HG03064 (cell line): ENCODE results near the gene ZDHHC3.

Experiments used
- ATAC-seq: cut with Tn5 transposase; IDR thresholded peaks from one replicate; pipeline ENCODE4 v1.9.1; 2021; ENCODE audit warnings: low read depth; ENCODE audit not compliant: unreplicated experiment

ZDHHC3 gene

GRCh38 chr3:44902628-44903027 lies 73.3 kb downstream of the ZDHHC3 start:
- no peak for ATAC-seq

GRCh38 chr3:44899683-44900367 lies 76.1 kb downstream of the ZDHHC3 start:
- no peak for ATAC-seq

GRCh38 chr3:44896440-44896839 lies 79.5 kb downstream of the ZDHHC3 start:
- ATAC-seq = no peak

DNA sequence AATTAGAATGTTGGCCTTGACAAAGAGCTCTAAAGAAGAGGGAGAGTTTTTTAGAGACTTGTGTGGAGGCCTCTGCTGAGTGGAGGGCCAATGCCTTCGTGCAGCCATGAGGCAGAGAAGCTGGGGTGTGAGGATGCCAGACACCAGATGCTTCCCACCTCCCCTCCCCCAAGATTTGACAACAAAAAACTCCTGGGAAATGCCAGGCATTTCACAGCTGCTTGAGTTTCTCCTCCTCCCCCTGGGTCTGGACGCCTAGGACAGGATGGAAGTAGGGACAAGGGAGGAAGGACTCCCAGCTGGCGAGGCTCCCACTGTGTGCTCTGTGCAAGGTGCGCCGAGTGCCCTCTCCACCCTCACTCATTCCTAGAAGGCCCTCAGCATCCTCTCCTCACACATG lies 81.5 kb downstream of the ZDHHC3 start:
- ATAC-seq = no peak

DNA sequence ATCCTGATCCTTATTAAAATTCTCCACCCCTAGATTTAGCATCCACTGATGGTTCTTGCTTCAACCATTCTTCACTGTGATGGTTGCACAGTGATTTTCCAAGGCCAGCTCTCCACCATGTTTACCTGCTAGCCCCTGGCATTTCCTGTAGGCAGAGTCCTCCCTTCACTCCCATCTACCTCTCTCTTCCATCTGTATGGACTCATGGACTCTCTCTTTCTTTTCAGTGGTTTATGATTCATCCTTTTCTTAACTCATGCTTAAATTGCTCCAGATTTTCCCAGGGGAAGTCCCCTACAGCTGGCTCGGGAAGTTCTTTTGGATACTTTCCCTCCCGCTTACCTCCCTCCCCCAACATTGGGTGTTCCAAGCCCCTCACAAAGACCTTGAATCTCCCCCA lies 82.9 kb downstream of the ZDHHC3 start:
- no peak for ATAC-seq

DNA sequence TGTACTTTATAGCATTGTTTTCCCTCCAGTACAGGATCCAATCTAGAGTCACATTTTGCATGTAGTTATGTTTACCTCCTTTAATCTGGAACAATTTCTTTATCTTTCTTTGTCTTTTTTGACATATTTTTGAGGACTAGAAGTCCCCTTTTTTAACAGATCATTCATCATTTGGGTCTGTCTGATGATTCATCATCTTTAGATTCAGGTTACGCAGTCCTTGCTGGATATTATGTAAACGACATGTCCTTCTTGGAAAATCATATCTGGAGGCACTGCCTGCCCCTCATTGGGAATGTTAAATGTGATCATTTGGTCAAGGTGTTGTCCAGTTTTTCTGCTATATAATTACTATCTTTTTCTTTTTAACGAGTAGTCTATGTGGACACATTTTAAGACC lies 83.3 kb downstream of the ZDHHC3 start:
- ATAC-seq = no peak

DNA sequence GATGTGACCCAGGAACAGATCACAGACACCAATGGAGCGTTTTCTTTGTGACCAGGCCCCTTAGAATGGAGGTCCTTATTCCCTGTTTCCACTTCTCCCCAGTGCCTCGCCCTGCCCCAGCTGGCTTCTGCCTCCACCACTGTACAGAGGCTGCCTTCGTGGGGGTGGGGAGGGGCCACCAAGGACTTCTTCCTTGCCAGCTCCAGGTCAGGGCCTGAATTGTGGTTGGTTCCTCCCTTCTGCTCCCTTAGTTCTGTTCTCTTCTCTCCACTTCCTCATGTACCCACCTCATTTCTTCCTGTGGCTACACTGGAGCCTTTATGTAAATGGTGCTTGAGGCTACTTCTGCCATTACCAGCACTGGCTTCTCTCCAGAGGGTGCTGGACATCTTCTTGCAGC lies 85.1 kb downstream of the ZDHHC3 start:
- ATAC-seq = no peak

DNA sequence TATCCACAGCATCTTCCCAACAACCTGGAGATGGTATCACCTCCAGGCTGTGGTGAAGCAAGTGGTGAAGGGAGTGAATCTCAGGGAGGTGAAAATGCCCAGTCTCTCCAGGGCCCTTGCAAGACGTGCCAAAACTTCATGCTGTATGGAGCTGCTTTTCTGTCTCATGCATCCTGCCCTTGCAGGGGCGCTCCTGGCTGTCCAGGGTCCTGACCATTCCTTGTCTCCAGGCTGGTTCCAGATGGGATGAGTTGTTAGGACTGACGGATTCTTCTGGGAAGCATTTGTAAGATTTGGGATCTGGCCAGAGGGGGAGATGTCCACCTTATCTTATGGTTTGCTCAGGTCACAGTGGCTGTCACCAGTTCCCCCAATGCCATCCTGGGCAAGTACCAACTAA lies 85.7 kb downstream of the ZDHHC3 start:
- no peak for ATAC-seq

DNA sequence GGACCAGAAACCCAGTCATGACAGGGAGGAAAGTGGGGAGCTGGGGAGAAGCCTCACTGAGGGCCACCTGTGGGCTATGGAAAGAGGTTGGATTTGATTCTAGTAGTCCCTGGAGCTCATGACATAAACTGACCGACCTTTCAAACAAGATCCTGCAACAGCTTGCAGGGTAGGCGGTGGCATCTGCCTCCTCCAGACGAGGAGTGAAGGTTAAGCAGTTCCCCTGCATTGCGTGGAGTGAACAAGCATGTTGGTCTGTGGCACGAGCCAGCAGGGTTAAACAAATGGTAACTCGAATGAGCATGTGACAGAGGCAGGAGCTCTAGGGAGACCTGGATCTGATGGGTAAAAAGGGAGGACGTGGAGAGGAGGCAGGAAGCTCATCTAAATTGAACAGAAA lies 88.9 kb downstream of the ZDHHC3 start:
- ATAC-seq = no peak

DNA sequence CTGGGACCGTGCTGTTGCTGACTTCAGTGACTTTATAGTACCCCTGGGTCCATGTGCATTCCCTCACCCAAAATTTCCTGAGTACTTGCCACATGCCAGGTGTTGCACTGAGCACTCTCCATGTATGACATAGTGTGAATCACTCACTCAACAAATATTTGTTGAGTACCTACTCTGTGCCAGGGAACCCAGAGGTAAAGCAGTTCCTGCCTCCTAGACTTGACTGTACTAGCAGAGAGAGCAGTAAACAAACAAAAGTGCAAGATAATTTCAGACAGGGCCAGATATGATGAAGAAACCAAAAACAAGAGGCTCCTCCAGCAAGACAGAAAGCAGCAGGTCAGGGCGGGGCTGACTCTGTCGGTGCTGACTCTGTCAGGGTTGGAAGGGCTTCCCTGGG lies 89.4 kb downstream of the ZDHHC3 start:
- ATAC-seq = no peak

DNA sequence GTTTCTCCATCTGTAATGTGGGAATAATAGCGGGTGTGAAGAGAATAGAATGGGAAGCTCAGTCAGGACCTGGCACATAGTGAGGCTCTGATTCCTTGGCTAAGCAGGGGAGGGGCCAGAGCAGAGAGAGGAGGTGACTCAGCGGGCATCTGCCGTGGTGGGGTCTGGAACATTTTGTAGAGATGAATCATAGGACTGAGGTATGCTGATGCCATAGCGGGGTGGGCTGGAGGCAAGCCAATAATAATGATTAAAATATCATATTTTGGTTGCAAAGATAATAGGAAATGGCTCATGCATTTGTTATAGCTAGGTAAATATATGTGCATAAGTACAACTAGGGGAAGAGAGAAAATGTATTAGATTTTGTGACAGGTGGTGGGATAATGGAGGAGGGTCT lies 90.4 kb downstream of the ZDHHC3 start:
- ATAC-seq = no peak

DNA sequence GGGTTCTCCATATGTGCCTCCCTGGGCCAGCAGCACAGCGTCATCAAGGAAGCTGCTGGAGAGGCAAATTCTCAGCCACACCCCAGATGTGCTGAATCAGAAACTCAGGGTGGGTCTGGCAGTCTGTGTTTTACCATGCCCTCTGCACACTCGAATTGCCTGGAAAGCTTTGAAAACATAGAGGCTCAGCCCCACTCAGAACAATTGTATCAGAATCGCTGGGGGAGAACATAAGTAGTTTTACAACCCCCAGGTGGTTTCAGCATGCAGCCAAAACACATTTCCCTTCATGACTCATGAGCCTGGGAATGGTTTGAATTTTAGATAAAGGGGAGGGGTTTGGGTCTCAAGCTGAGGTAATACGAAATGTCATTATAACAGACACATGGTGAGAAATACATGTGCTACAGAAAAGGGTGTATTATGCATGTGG lies 92.0 kb downstream of the ZDHHC3 start:
- no peak for ATAC-seq

GRCh38 chr3:44883213-44883955 lies 92.6 kb downstream of the ZDHHC3 start:
- ATAC-seq = no peak

- ATAC-seq = no peak
Measured at GRCh38 chr3:44880284-44880683, 95.7 kb downstream of the ZDHHC3 start.

DNA sequence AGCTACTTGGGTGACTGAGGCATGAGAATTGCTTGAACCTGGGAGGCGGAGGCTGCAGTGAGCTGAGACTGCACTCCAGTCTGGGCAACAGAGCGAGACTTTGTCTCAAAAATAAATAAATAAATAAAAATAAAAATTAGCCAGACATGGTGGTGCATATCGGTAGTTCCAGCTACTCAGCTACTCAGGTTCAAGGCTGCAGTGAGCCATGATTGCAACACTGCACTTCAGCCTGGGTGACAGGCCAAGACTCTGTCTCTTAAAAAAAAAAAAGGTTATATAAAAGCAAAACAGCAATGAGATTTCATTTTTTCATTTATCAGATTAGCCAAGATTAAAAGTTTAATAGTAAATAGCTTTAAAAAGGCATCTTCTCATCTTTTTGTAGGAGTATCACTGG lies 98.6 kb downstream of the ZDHHC3 start:
- ATAC-seq = no peak

GRCh38 chr3:44875596-44875995 lies 100.4 kb downstream of the ZDHHC3 start:
- ATAC-seq = no peak
